Upper lobe of right lung (tissue), 1 donor: ENCODE results near the gene DHX34. TPM values are rescaled to one million over a fixed set of nuclear protein-coding genes. Genes with fewer than 3 reads are reported as not detected.

Experiments used
- ATAC-seq: fragments of 200-7000 bp; cut with Tn5 transposase; one replicate; pipeline ENCODE4 v1.9.1; 2020; ENCODE audit warnings: mild to moderate bottlenecking, moderate library complexity
- DNase-seq: peaks from one replicate; pipeline ENCODE4 v3.0.0-alpha.2; 2020
- H3K27ac ChIP-seq: fragments of 200-600 bp; one replicate; pipeline ENCODE4 v1.8.0; 2022
- H3K27me3 ChIP-seq: fragments of 200-600 bp; one replicate; pipeline ENCODE4 v1.8.0; 2022; ENCODE audit warnings: mild to moderate bottlenecking
- H3K36me3 ChIP-seq: fragments of 200-600 bp; one replicate; pipeline ENCODE4 v1.8.0; 2022
- H3K4me1 ChIP-seq: fragments of 200-600 bp; one replicate; pipeline ENCODE4 v1.8.0; 2022
- H3K4me3 ChIP-seq: fragments of 200-600 bp; one replicate; pipeline ENCODE4 v1.8.0; 2022; ENCODE audit warnings: mild to moderate bottlenecking
- H3K9me3 ChIP-seq: fragments of 200-600 bp; one replicate; pipeline ENCODE4 v1.8.0; 2022
- CTCF ChIP-seq: fragments of 200-600 bp; IDR thresholded peaks from one replicate; pipeline ENCODE4 v1.8.0; 2022; ENCODE audit warnings: antibody characterized with exemption
- intact Hi-C: fragments of 100-400 bp; cut with DNase I; formaldehyde crosslinking; loops from one replicate; pipeline ENCODE4 v1.11.0; 2022
- total RNA-seq: library from RNA; stranded (reverse); fragmentation: NEBNext Ultra II Directional; extraction: Animal tissue kit (Norgen Biotek cat#: 25700); gene quantifications from one replicate; pipeline ENCODE4 v1.2.1, GENCODE V29; 2021
- donor health status: DM: no; HTN: yes; CAD: no; lungs with severe emphysema.

DHX34 gene
- total RNA-seq, 1 donor from 2014 or later: 15.8 TPM

GRCh38 chr19:47391510-47392223 lies 42.6 kb downstream of the DHX34 start:
- Histone ChIP-seq H3K36me3 (no peaks in the 10 kb centered on the region), H3K4me1 (no peaks in the 10 kb centered on the region), H3K27ac (no peak overlapping the region), H3K27me3 (no peaks in the 10 kb centered on the region), H3K9me3 (no peaks in the 10 kb centered on the region), H3K4me3 (no peak overlapping the region)
- peak; percentile 89 for ATAC-seq
- DNase-seq: peak; percentile 87
- intact Hi-C loops: no loop called here
- TF ChIP-seq CTCF: peak; percentile 94

GRCh38 chr19:47398707-47399597 lies 49.8 kb downstream of the DHX34 start:
- Histone ChIP-seq H3K36me3 (no peaks in the 10 kb centered on the region), H3K4me3 (no peak overlapping the region), H3K27me3 (peaks cover 4% of the 10 kb centered on the region), H3K4me1 (no peaks in the 10 kb centered on the region), H3K27ac (no peak overlapping the region), H3K9me3 (no peaks in the 10 kb centered on the region)
- intact Hi-C loops: no loop called here
- DNase-seq (no peak), ATAC-seq (no peak)
- no peak for TF ChIP-seq CTCF

- no peaks in the 10 kb centered on the region for H3K36me3 ChIP-seq
- no peak for DNase-seq
- H3K9me3 ChIP-seq: no peaks in the 10 kb centered on the region
- H3K27me3 ChIP-seq: peaks cover 15% of the 10 kb centered on the region
- no peak overlapping the region for H3K27ac ChIP-seq
- intact Hi-C loops: loop anchor here (10.0 kb wide), 1 partner anchor 108 kb away; no protein-coding TSS in a partner anchor
- H3K4me3 ChIP-seq: no peak overlapping the region
- no peak for ATAC-seq
- H3K4me1 ChIP-seq: no peaks in the 10 kb centered on the region
- no peak for TF ChIP-seq CTCF
These were observed 53.4 kb downstream of the DHX34 start for GRCh38 chr19:47402504-47402903.

- intact Hi-C loops: loop anchor here (10.0 kb wide), 1 partner anchor 110 kb away; no protein-coding TSS in a partner anchor
- ATAC-seq (no peak), DNase-seq (no peak)
- no peaks in the 10 kb centered on the region for H3K36me3 ChIP-seq
- no peak for TF ChIP-seq CTCF
- H3K4me1 ChIP-seq: no peaks in the 10 kb centered on the region
- no peaks in the 10 kb centered on the region for H3K9me3 ChIP-seq
- peaks cover 11% of the 10 kb centered on the region for H3K27me3 ChIP-seq
- no peak overlapping the region for H3K27ac ChIP-seq
- H3K4me3 ChIP-seq: no peak overlapping the region
These were observed 55.5 kb downstream of the DHX34 start for GRCh38 chr19:47404334-47405196.

- Histone ChIP-seq H3K27me3 (peaks cover 11% of the 10 kb centered on the region), H3K36me3 (no peaks in the 10 kb centered on the region), H3K4me1 (no peaks in the 10 kb centered on the region), H3K9me3 (no peaks in the 10 kb centered on the region), H3K27ac (no peak overlapping the region), H3K4me3 (no peak overlapping the region)
- no peak for ATAC-seq
- DNase-seq: no peak
- intact Hi-C loops: loop anchor here (10.0 kb wide), 1 partner anchor 110 kb away; no protein-coding TSS in a partner anchor
- TF ChIP-seq CTCF: no peak
These were observed 56.1 kb downstream of the DHX34 start for GRCh38 chr19:47405197-47405550.
